SK-N-SH (cell line): ENCODE results near the gene THSD7A. TPM values are rescaled to one million over a fixed set of nuclear protein-coding genes. Genes with fewer than 3 reads are reported as not detected.

Experiments used
- CTCF ChIA-PET: fragments of 300-600, 350-600 bp; formaldehyde crosslinking; extraction: SDS; loops from one replicate; lab custom pipeline; 2021; lab: Yijun Ruan, JAX
- POLR2A ChIA-PET: fragments of 350-600 bp; sonication (Branson Sonifier 250); formaldehyde crosslinking; extraction: SDS; loops from one replicate; lab custom pipeline; 2020; ENCODE audit warnings: antibody characterized with exemption, inconsistent platforms; lab: Yijun Ruan, JAX
- DNase-seq: peaks from one replicate; pipeline ENCODE4 v3.0.0; 2012
- H2AFZ ChIP-seq: fragments of 200-600 bp; sonication (generic); 2 replicates; pipeline ENCODE4 v1.8.1; 2016; ENCODE audit warnings: antibody characterized with exemption, mild to moderate bottlenecking, low read depth
- H3F3A ChIP-seq: fragments of 200-600 bp; sonication (generic); replicated peaks from 2 replicates; pipeline ENCODE3; 2016; ENCODE audit warnings: antibody characterized with exemption, mild to moderate bottlenecking; ENCODE audit not compliant: insufficient read depth
- H3K27ac ChIP-seq, 2 experiments: fragments of 200-500 bp in 1 of 2; fragments of 200-600 bp in 1 of 2; sonication (Bioruptor generic) in 1 of 2; sonication (generic), shearing (Covaris generic) in 1 of 2; 2 replicates each; pipeline versions ENCODE4 v1.5.1 to v1.6.1; 2014 to 2016; ENCODE audit warnings: low read depth in 2 of 2, inconsistent platforms in 1 of 2, low read length in 1 of 2, mild to moderate bottlenecking in 1 of 2, mixed read lengths in 1 of 2
- H3K27me3 ChIP-seq: fragments of 200-600 bp; sonication (generic), shearing (Covaris generic); 2 replicates; pipeline ENCODE4 v1.6.1; 2016; ENCODE audit warnings: mixed run types; ENCODE audit not compliant: insufficient read depth
- H3K36me3 ChIP-seq, 2 experiments: fragments of 200-500 bp in 1 of 2; fragments of 200-600 bp in 1 of 2; sonication (Bioruptor generic) in 1 of 2; sonication (generic) in 1 of 2; replicated peaks in 1 of 2; 2 replicates each; pipeline versions ENCODE3 to v1.5.1; 2014 to 2016; ENCODE audit warnings: low read length in 1 of 2, mild to moderate bottlenecking in 1 of 2; ENCODE audit not compliant: insufficient read depth in 2 of 2, control insufficient read depth in 1 of 2
- H3K4me1 ChIP-seq, 2 experiments: fragments of 200-500 bp in 1 of 2; fragments of 200-600 bp in 1 of 2; sonication (Bioruptor generic) in 1 of 2; sonication (generic), shearing (Covaris generic) in 1 of 2; 2 replicates each; pipeline versions ENCODE4 v1.5.1 to v1.6.1; 2014 to 2016; ENCODE audit warnings: low read depth in 1 of 2, low read length in 1 of 2, mixed run types in 1 of 2; ENCODE audit not compliant: insufficient read depth in 2 of 2, control insufficient read depth in 1 of 2
- H3K4me2 ChIP-seq: fragments of 200-600 bp; sonication (generic), shearing (Covaris generic); 2 replicates; pipeline ENCODE4 v1.6.1; 2017; ENCODE audit warnings: mixed run types
- H3K4me3 ChIP-seq, 2 experiments: fragments of 200-500 bp in 1 of 2; fragments of 200-600 bp in 1 of 2; sonication (Bioruptor generic) in 1 of 2; sonication (generic), shearing (Covaris generic) in 1 of 2; 2 replicates each; pipeline versions ENCODE4 v1.5.1 to v1.8.1; 2014 to 2016; ENCODE audit warnings: low read depth in 2 of 2, inconsistent platforms in 1 of 2, low read length in 1 of 2, mild to moderate bottlenecking in 1 of 2, mixed read lengths in 1 of 2, moderate library complexity in 1 of 2
- H3K79me2 ChIP-seq: fragments of 200-600 bp; sonication (generic); 2 replicates; pipeline ENCODE4 v1.8.1; 2017; ENCODE audit warnings: mild to moderate bottlenecking; ENCODE audit not compliant: insufficient read depth
- H3K9ac ChIP-seq: fragments of 200-600 bp; sonication (generic); 2 replicates; pipeline ENCODE4 v1.6.1; 2017; ENCODE audit warnings: mixed run types
- H3K9me2 ChIP-seq: fragments of 200-600 bp; sonication (generic); 2 replicates; pipeline ENCODE4 v1.6.1; 2017; ENCODE audit warnings: mixed run types
- H3K9me3 ChIP-seq: fragments of 200-600 bp; sonication (generic); 2 replicates; pipeline ENCODE4 v1.6.1; 2017; ENCODE audit warnings: mixed run types, mild to moderate bottlenecking, moderate library complexity
- H4K20me1 ChIP-seq: fragments of 200-600 bp; sonication (generic); 2 replicates; pipeline ENCODE4 v1.6.1; 2017; ENCODE audit warnings: mild to moderate bottlenecking, mixed run types; ENCODE audit not compliant: insufficient read depth
- CHD2 ChIP-seq: fragments of 150-350 bp; IDR thresholded peaks from 2 replicates; pipeline ENCODE4 v1.6.1; 2018; ENCODE audit warnings: low read length; ENCODE audit not compliant: partially characterized antibody
- ELF1 ChIP-seq: IDR thresholded peaks from 2 replicates; pipeline ENCODE4 v1.4.0; 2012
- EP300 ChIP-seq, 2 experiments: IDR thresholded peaks; 2 replicates each; pipeline versions ENCODE4 v1.4.0 to v1.6.1; 2012; ENCODE audit warnings: borderline replicate concordance in 1 of 2, low read depth in 1 of 2, low read length in 1 of 2
- EZH2phosphoT487 ChIP-seq: fragments of 200-600 bp; sonication (generic); IDR thresholded peaks from 2 replicates; pipeline ENCODE4 v1.6.1; 2017; ENCODE audit warnings: low read depth, mixed run types, mild to moderate bottlenecking, antibody characterized with exemption, moderate library complexity, borderline replicate concordance
- GATA2 ChIP-seq: sonication (generic); formaldehyde crosslinking; IDR thresholded peaks from 2 replicates; pipeline ENCODE4 v1.5.0; 2020; ENCODE audit warnings: mild to moderate bottlenecking, missing genetic modification reagents
- IRF3 ChIP-seq: fragments of 150-350 bp; IDR thresholded peaks from 2 replicates; pipeline ENCODE4 v1.6.1; 2016; ENCODE audit warnings: mild to moderate bottlenecking, low read depth, low read length
- MAX ChIP-seq: IDR thresholded peaks from 2 replicates; pipeline ENCODE4 v1.4.0; 2012; ENCODE audit warnings: low read depth
- MEF2A ChIP-seq: IDR thresholded peaks from 2 replicates; pipeline ENCODE4 v1.4.0; 2012; ENCODE audit warnings: low read depth, borderline replicate concordance
- MXI1 ChIP-seq: IDR thresholded peaks from 2 replicates; pipeline ENCODE4 v1.6.1; 2012; ENCODE audit warnings: mild to moderate bottlenecking, low read depth, low read length, improper control_type of control experiment
- POLR2AphosphoS5 ChIP-seq: IDR thresholded peaks from 2 replicates; pipeline ENCODE4 v1.6.1; 2012; ENCODE audit warnings: low read depth, low read length
- RCOR1 ChIP-seq: fragments of 150-350 bp; IDR thresholded peaks from 2 replicates; pipeline ENCODE4 v1.6.1; 2017; ENCODE audit warnings: antibody characterized with exemption, low read length
- RXRA ChIP-seq: IDR thresholded peaks from 2 replicates; pipeline ENCODE4 v1.4.0; 2012; ENCODE audit warnings: low read depth, mild to moderate bottlenecking, borderline replicate concordance
- SMC3 ChIP-seq: IDR thresholded peaks from 2 replicates; pipeline ENCODE4 v1.6.1; 2012; ENCODE audit warnings: low read depth, low read length, improper control_type of control experiment
- TAF1 ChIP-seq: IDR thresholded peaks from 2 replicates; pipeline ENCODE4 v1.6.1; 2012; ENCODE audit warnings: low read depth, mild to moderate bottlenecking, low read length, moderate library complexity, borderline replicate concordance
- TCF12 ChIP-seq: IDR thresholded peaks from 2 replicates; pipeline ENCODE4 v1.4.0; 2012
- USF1 ChIP-seq: IDR thresholded peaks from 2 replicates; pipeline ENCODE4 v1.4.0; 2012; ENCODE audit warnings: low read depth, borderline replicate concordance
- YY1 ChIP-seq: IDR thresholded peaks from 2 replicates; pipeline ENCODE4 v1.4.0; 2012; ENCODE audit warnings: low read depth, mild to moderate bottlenecking
- WGBS: methylation state at CpG from one replicate; pipeline ENCODE4 v1.1.6; 2017; ENCODE audit warnings: low lambda C conversion rate; 5-methylcytosine and 5-hydroxymethylcytosine counted together
- polyA plus RNA-seq, 3 experiments: library from polyadenylated mRNA; depleted of rRNA; stranded (reverse); fragments of >200 nt; gene quantifications; 2 replicates each; pipeline ENCODE4 v1.2.3, GENCODE V29; 2012
- TF ChIP-seq, protein P1 (sequence below): IDR thresholded peaks from 2 replicates; pipeline ENCODE4 v1.6.1; 2012; ENCODE audit warnings: mild to moderate bottlenecking, low read depth, low read length, moderate library complexity
- TF ChIP-seq, protein P2 (sequence below): fragments of 200-600 bp; sonication (generic); IDR thresholded peaks from 2 replicates; pipeline ENCODE4 v1.6.1; 2017; ENCODE audit warnings: antibody characterized with exemption, mild to moderate bottlenecking, moderate library complexity
- TF ChIP-seq, protein P3 (sequence below): IDR thresholded peaks from 2 replicates; pipeline ENCODE4 v1.4.0; 2012; ENCODE audit warnings: low read depth, borderline replicate concordance

THSD7A gene
- polyA plus RNA-seq, 1 of the 3 experiments (the other 2 are of a cell fraction), result 0.16 TPM

GRCh38 chr7:11450281-11450680, 381.7 kb downstream of the THSD7A start:
- WGBS, result 23% methylated on average over 1 of the region's 1 CpG
- H3K4me3 ChIP-seq, result no peak overlapping the region
- no peaks in the 10 kb centered on the region for H3K27me3 ChIP-seq
- H3K9me2 ChIP-seq, result no peaks in the 10 kb centered on the region
- no peaks in the 10 kb centered on the region for H3K4me1 ChIP-seq
- TF ChIP-seq MXI1 (no peak), POLR2AphosphoS5 (no peak), YY1 (no peak), IRF3 (no peak), RCOR1 (no peak), TCF12 (no peak), TAF1 (no peak), MEF2A (no peak), MAX (no peak), ELF1 (no peak), RXRA (no peak), USF1 (no peak), EP300 (IDR thresholded peaks at IDR 0.05; ENCODE audit: borderline replicate concordance in 1 of 2, low read depth in 1 of 2, low read length in 1 of 2) (no peak), CHD2 (no peak), SMC3 (no peak), GATA2 (CRISPR knock-in tag) (no peak), EZH2phosphoT487 (no peak)
- TF ChIP-seq, protein P1, sequence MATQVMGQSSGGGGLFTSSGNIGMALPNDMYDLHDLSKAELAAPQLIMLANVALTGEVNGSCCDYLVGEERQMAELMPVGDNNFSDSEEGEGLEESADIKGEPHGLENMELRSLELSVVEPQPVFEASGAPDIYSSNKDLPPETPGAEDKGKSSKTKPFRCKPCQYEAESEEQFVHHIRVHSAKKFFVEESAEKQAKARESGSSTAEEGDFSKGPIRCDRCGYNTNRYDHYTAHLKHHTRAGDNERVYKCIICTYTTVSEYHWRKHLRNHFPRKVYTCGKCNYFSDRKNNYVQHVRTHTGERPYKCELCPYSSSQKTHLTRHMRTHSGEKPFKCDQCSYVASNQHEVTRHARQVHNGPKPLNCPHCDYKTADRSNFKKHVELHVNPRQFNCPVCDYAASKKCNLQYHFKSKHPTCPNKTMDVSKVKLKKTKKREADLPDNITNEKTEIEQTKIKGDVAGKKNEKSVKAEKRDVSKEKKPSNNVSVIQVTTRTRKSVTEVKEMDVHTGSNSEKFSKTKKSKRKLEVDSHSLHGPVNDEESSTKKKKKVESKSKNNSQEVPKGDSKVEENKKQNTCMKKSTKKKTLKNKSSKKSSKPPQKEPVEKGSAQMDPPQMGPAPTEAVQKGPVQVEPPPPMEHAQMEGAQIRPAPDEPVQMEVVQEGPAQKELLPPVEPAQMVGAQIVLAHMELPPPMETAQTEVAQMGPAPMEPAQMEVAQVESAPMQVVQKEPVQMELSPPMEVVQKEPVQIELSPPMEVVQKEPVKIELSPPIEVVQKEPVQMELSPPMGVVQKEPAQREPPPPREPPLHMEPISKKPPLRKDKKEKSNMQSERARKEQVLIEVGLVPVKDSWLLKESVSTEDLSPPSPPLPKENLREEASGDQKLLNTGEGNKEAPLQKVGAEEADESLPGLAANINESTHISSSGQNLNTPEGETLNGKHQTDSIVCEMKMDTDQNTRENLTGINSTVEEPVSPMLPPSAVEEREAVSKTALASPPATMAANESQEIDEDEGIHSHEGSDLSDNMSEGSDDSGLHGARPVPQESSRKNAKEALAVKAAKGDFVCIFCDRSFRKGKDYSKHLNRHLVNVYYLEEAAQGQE, result no peak
- TF ChIP-seq, protein P2, sequence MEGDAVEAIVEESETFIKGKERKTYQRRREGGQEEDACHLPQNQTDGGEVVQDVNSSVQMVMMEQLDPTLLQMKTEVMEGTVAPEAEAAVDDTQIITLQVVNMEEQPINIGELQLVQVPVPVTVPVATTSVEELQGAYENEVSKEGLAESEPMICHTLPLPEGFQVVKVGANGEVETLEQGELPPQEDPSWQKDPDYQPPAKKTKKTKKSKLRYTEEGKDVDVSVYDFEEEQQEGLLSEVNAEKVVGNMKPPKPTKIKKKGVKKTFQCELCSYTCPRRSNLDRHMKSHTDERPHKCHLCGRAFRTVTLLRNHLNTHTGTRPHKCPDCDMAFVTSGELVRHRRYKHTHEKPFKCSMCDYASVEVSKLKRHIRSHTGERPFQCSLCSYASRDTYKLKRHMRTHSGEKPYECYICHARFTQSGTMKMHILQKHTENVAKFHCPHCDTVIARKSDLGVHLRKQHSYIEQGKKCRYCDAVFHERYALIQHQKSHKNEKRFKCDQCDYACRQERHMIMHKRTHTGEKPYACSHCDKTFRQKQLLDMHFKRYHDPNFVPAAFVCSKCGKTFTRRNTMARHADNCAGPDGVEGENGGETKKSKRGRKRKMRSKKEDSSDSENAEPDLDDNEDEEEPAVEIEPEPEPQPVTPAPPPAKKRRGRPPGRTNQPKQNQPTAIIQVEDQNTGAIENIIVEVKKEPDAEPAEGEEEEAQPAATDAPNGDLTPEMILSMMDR, result no peak
- TF ChIP-seq, protein P3, sequence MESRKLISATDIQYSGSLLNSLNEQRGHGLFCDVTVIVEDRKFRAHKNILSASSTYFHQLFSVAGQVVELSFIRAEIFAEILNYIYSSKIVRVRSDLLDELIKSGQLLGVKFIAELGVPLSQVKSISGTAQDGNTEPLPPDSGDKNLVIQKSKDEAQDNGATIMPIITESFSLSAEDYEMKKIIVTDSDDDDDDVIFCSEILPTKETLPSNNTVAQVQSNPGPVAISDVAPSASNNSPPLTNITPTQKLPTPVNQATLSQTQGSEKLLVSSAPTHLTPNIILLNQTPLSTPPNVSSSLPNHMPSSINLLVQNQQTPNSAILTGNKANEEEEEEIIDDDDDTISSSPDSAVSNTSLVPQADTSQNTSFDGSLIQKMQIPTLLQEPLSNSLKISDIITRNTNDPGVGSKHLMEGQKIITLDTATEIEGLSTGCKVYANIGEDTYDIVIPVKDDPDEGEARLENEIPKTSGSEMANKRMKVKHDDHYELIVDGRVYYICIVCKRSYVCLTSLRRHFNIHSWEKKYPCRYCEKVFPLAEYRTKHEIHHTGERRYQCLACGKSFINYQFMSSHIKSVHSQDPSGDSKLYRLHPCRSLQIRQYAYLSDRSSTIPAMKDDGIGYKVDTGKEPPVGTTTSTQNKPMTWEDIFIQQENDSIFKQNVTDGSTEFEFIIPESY, result no peak
- H3K4me2 ChIP-seq, result no peak overlapping the region
- ChIA-PET CTCF (no interaction called here), POLR2A (no interaction called here)
- no peak overlapping the region for H3K9ac ChIP-seq
- no peaks in the 10 kb centered on the region for H3K9me3 ChIP-seq
- no peaks in the 10 kb centered on the region for H4K20me1 ChIP-seq
- no peak for DNase-seq
- no peaks in the 10 kb centered on the region for H3F3A ChIP-seq
- no peaks in the 10 kb centered on the region for H3K79me2 ChIP-seq
- peaks cover 0 to 42% of the 10 kb centered on the region in 2 experiments for H3K36me3 ChIP-seq
- no peak overlapping the region for H2AFZ ChIP-seq
- H3K27ac ChIP-seq, result no peak overlapping the region
